H1 (cell line): ENCODE results near the gene FAM9C. TPM values are rescaled to one million over a fixed set of nuclear protein-coding genes. Genes with fewer than 3 reads are reported as not detected.

Source experiments
- CTCF ChIA-PET: fragments of 300-600 bp; sonication (Branson Sonifier 250); formaldehyde crosslinking; loops from one replicate; lab custom pipeline; 2021; ENCODE audit not compliant: partially characterized antibody; lab: Charles Lee
- POLR2A ChIA-PET: fragments of 300-600 bp; sonication (Branson Sonifier 250); formaldehyde crosslinking; loops from one replicate; lab custom pipeline; 2021; ENCODE audit warnings: inconsistent platforms; ENCODE audit not compliant: partially characterized antibody; lab: Charles Lee
- DNase-seq, 2 experiments: peaks; one replicate each; pipeline versions ENCODE4 v3.0.0 to v3.0.0-alpha.2; 2010 to 2022; ENCODE audit warnings: low spot score in 2 of 2, low read depth in 1 of 2, mixed read lengths in 1 of 2
- FAIRE-seq: peaks from 2 replicates; lab custom pipeline; 2011; peaks lifted over from hg19 to GRCh38; lab: Jason Lieb, UNC
- H2AFZ ChIP-seq: 2 replicates; pipeline ENCODE4 v1.8.1; 2012; ENCODE audit warnings: low read length, inconsistent platforms
- H2AK5ac ChIP-seq: 2 replicates; pipeline ENCODE4 v1.6.1; 2013; ENCODE audit warnings: low read depth, low read length
- H2BK120ac ChIP-seq: replicated peaks from 2 replicates; pipeline ENCODE3; 2013; ENCODE audit warnings: low read depth, low read length, inconsistent platforms
- H2BK12ac ChIP-seq: 2 replicates; pipeline ENCODE4 v1.6.1; 2013; ENCODE audit warnings: low read depth, low read length
- H2BK15ac ChIP-seq: 2 replicates; pipeline ENCODE4 v1.6.1; 2013; ENCODE audit warnings: low read length
- H2BK20ac ChIP-seq: 2 replicates; pipeline ENCODE4 v1.6.1; 2013; ENCODE audit warnings: low read length
- H2BK5ac ChIP-seq: 2 replicates; pipeline ENCODE4 v1.6.1; 2013; ENCODE audit warnings: low read depth, low read length
- H3K14ac ChIP-seq: 2 replicates; pipeline ENCODE4 v1.6.1; 2013; ENCODE audit warnings: inconsistent platforms; ENCODE audit not compliant: insufficient read length
- H3K18ac ChIP-seq: 2 replicates; pipeline ENCODE4 v1.6.1; 2013; ENCODE audit warnings: low read length; ENCODE audit errors: extremely low read depth
- H3K23ac ChIP-seq: 2 replicates; pipeline ENCODE4 v1.6.1; 2013; ENCODE audit warnings: inconsistent platforms; ENCODE audit not compliant: insufficient read length
- H3K23me2 ChIP-seq: 2 replicates; pipeline ENCODE4 v1.6.1; 2013; ENCODE audit warnings: low read depth, low read length
- H3K27ac ChIP-seq: 2 replicates; pipeline ENCODE4 v1.6.1; 2011; ENCODE audit warnings: low read depth, low read length, inconsistent platforms
- H3K27me3 ChIP-seq, 4 experiments: replicated peaks in 1 of 4; 1 replicate in 1 of 4; 2 replicates in 3 of 4; pipeline versions ENCODE4 v1.6.1 to v1.8.1; 2011 to 2013; ENCODE audit warnings: low read length in 3 of 4, mild to moderate bottlenecking in 3 of 4, inconsistent platforms in 2 of 4, mixed read lengths in 2 of 4, moderate library complexity in 1 of 4; ENCODE audit not compliant: control insufficient read depth in 3 of 4, insufficient read depth in 3 of 4; ENCODE audit errors: extremely low read depth in 1 of 4
- H3K36me3 ChIP-seq, 4 experiments: 2 replicates each; pipeline versions ENCODE4 v1.6.1 to v1.8.1; 2011 to 2013; ENCODE audit warnings: mild to moderate bottlenecking in 4 of 4, low read length in 3 of 4, moderate library complexity in 2 of 4, control low read depth in 1 of 4, inconsistent platforms in 1 of 4; ENCODE audit not compliant: insufficient read depth in 4 of 4, control insufficient read depth in 2 of 4
- H3K4ac ChIP-seq: replicated peaks from 2 replicates; pipeline ENCODE3; 2013; ENCODE audit warnings: low read length, low read depth, mixed read lengths, inconsistent platforms; ENCODE audit not compliant: insufficient read length
- H3K4me1 ChIP-seq, 4 experiments: replicated peaks in 1 of 4; 1 replicate in 1 of 4; 2 replicates in 3 of 4; pipeline versions ENCODE4 v1.6.1 to v1.8.1; 2011 to 2013; ENCODE audit warnings: low read length in 3 of 4, inconsistent platforms in 2 of 4, mixed read lengths in 1 of 4; ENCODE audit not compliant: insufficient read depth in 4 of 4, control insufficient read depth in 3 of 4
- H3K4me2 ChIP-seq, 2 experiments: 2 replicates each; pipeline versions ENCODE4 v1.6.1 to v1.8.1; 2011 to 2013; ENCODE audit warnings: low read depth in 2 of 2, low read length in 2 of 2, control low read depth in 1 of 2, inconsistent platforms in 1 of 2, mild to moderate bottlenecking in 1 of 2; ENCODE audit not compliant: insufficient read depth in 1 of 2
- H3K4me3 ChIP-seq, 4 experiments: fragments of 200-600, 300-600 bp in 1 of 4; sonication (generic), shearing (Covaris generic), sonication (Bioruptor Twin) in 1 of 4; 2 replicates each; pipeline versions ENCODE4 v1.5.1 to v1.8.1; 2011 to 2016; ENCODE audit warnings: low read length in 4 of 4, low read depth in 3 of 4, control low read depth in 2 of 4, inconsistent platforms in 2 of 4, mild to moderate bottlenecking in 2 of 4, mixed read lengths in 1 of 4, moderate library complexity in 1 of 4; ENCODE audit not compliant: insufficient read depth in 2 of 4; ENCODE audit errors: extremely low read depth in 1 of 4
- H3K56ac ChIP-seq: replicated peaks from 2 replicates; pipeline ENCODE3; 2013; ENCODE audit warnings: low read depth, mild to moderate bottlenecking, mixed read lengths, low read length, inconsistent platforms; ENCODE audit not compliant: insufficient read length
- H3K79me1 ChIP-seq: 2 replicates; pipeline ENCODE4 v1.6.1; 2013; ENCODE audit warnings: low read depth, low read length, control low read depth
- H3K79me2 ChIP-seq, 2 experiments: 2 replicates each; pipeline versions ENCODE4 v1.6.1 to v1.8.1; 2012 to 2013; ENCODE audit warnings: low read length in 2 of 2, mild to moderate bottlenecking in 2 of 2, inconsistent platforms in 1 of 2; ENCODE audit not compliant: insufficient read depth in 2 of 2, control insufficient read depth in 1 of 2
- H3K9ac ChIP-seq, 4 experiments: replicated peaks in 1 of 4; 1 replicate in 1 of 4; 2 replicates in 3 of 4; pipeline versions ENCODE4 v1.6.1 to v1.8.1; 2011 to 2013; ENCODE audit warnings: low read depth in 3 of 4, low read length in 3 of 4, control low read depth in 2 of 4, mild to moderate bottlenecking in 2 of 4, moderate library complexity in 2 of 4, inconsistent platforms in 1 of 4; ENCODE audit errors: extremely low read depth in 1 of 4
- H3K9me3 ChIP-seq, 2 experiments: 2 replicates each; pipeline versions ENCODE4 v1.6.1 to v1.8.1; 2012 to 2013; ENCODE audit warnings: mild to moderate bottlenecking in 2 of 2, moderate library complexity in 2 of 2, control low read depth in 1 of 2, inconsistent platforms in 1 of 2, low read depth in 1 of 2, low read length in 1 of 2, mixed read lengths in 1 of 2; ENCODE audit not compliant: insufficient read depth in 2 of 2
- H4K20me1 ChIP-seq, 2 experiments: replicated peaks in 1 of 2; 2 replicates each; pipeline versions ENCODE3 to v1.8.1; 2011 to 2013; ENCODE audit warnings: inconsistent platforms in 2 of 2, low read length in 2 of 2, mild to moderate bottlenecking in 1 of 2; ENCODE audit not compliant: insufficient read depth in 2 of 2, control insufficient read depth in 1 of 2
- H4K5ac ChIP-seq: 2 replicates; pipeline ENCODE4 v1.6.1; 2013; ENCODE audit warnings: low read length, low read depth, mixed read lengths, inconsistent platforms; ENCODE audit not compliant: insufficient read length
- H4K8ac ChIP-seq: 2 replicates; pipeline ENCODE4 v1.8.0; 2013; ENCODE audit warnings: mild to moderate bottlenecking, moderate library complexity, low read length, inconsistent platforms; ENCODE audit not compliant: insufficient read depth; ENCODE audit errors: extremely low read depth
- H4K91ac ChIP-seq: replicated peaks from 2 replicates; pipeline ENCODE3; 2013; ENCODE audit warnings: low read length, mixed read lengths, inconsistent platforms; ENCODE audit not compliant: insufficient read length
- CREB1 ChIP-seq: IDR thresholded peaks from 2 replicates; pipeline ENCODE4 v1.6.1; 2012; ENCODE audit warnings: inconsistent platforms
- E2F6 ChIP-seq: IDR thresholded peaks from 2 replicates; pipeline ENCODE4 v1.6.1; 2012; ENCODE audit warnings: inconsistent platforms
- EZH2 ChIP-seq: fragments of 200-600 bp; sonication (generic); IDR thresholded peaks from 2 replicates; pipeline ENCODE4 v1.7.1; 2012; ENCODE audit warnings: low read depth, mild to moderate bottlenecking, moderate library complexity, low read length, inconsistent platforms; ENCODE audit not compliant: severe bottlenecking
- JUN ChIP-seq: IDR thresholded peaks from 2 replicates; pipeline ENCODE4 v1.6.1; 2011; ENCODE audit warnings: low read depth, mild to moderate bottlenecking, improper control_type of control experiment, low read length
- JUND ChIP-seq: IDR thresholded peaks from 2 replicates; pipeline ENCODE4 v1.6.1; 2011; ENCODE audit warnings: mild to moderate bottlenecking, improper control_type of control experiment, low read length
- KDM4A ChIP-seq: IDR thresholded peaks from one replicate; pipeline ENCODE4 v1.7.1; 2012; ENCODE audit warnings: low read depth, mild to moderate bottlenecking, moderate library complexity, low read length, inconsistent platforms; ENCODE audit not compliant: severe bottlenecking
- TEAD4 ChIP-seq: IDR thresholded peaks from 2 replicates; pipeline ENCODE4 v1.6.1; 2012; ENCODE audit warnings: low read depth, low read length, inconsistent platforms, mixed read lengths
- WGBS, 2 experiments: shearing (Covaris generic) in 1 of 2; methylation state at CpG; one replicate each; pipeline versions ENCODE4 v1.1.6 to v1.1.7; 2013 to 2015; ENCODE audit warnings: low lambda C conversion rate in 2 of 2, mixed read lengths in 2 of 2, inconsistent platforms in 1 of 2, low coverage in 1 of 2, missing lambda C conversion rate in 1 of 2; ENCODE audit not compliant: insufficient replicate concordance in 2 of 2, insufficient coverage in 1 of 2, insufficient read length in 1 of 2; ENCODE audit errors: extremely low coverage in 1 of 2, missing lambda C conversion rate in 1 of 2; 5-methylcytosine and 5-hydroxymethylcytosine counted together
- polyA plus RNA-seq, 7 experiments: library from polyadenylated mRNA; depleted of rRNA in 3 of 7; stranded (reverse) in 5 of 7; unstranded in 2 of 7; fragments of >200 nt in 5 of 7; fragments of 200-250 nt in 2 of 7; gene quantifications; 1 replicate in 5 of 7; 2 replicates in 1 of 7; 4 replicates in 1 of 7; pipeline versions ENCODE4 v1.2.1 to v1.2.3, GENCODE V29; 2011 to 2013; ENCODE audit warnings: missing spikeins in 2 of 7, mixed read lengths in 2 of 7
- total RNA-seq: library from RNA; stranded (reverse); fragmentation: NEBNext Ultra II Directional; extraction: Animal tissue kit (Norgen Biotek cat#: 25700); gene quantifications from 2 replicates; pipeline ENCODE4 v1.2.1, GENCODE V29; 2021

FAM9C gene
- total and polyA plus RNA-seq, 2 of the 8 experiments (the other 6 are each of a cell fraction or from before 2014, with no cell fraction given): not detected

- Histone ChIP-seq H3K56ac (no peak overlapping the region), H4K91ac (no peak overlapping the region), H3K4me2 (no peak overlapping the region), H3K4ac (no peak overlapping the region), H3K27me3 (no peaks in the 10 kb centered on the region), H2AK5ac (no peak overlapping the region), H3K4me3 (no peak overlapping the region), H3K79me1 (no peaks in the 10 kb centered on the region), H3K18ac (no peak overlapping the region), H2BK15ac (no peak overlapping the region), H2BK20ac (no peak overlapping the region), H2AFZ (no peak overlapping the region), H3K23ac (no peak overlapping the region), H4K20me1 (no peaks in the 10 kb centered on the region), H3K79me2 (no peaks in the 10 kb centered on the region), H2BK120ac (no peak overlapping the region), H3K36me3 (no peaks in the 10 kb centered on the region), H3K27ac (no peak overlapping the region), H3K14ac (no peak overlapping the region), H3K23me2 (no peaks in the 10 kb centered on the region), H3K4me1 (no peaks in the 10 kb centered on the region), H4K8ac (no peak overlapping the region), H2BK5ac (no peak overlapping the region), H3K9me3 (peaks cover 0 to 8% of the 10 kb centered on the region in 2 experiments; a peak in 2 of 4 replicates), H3K9ac (no peak overlapping the region), H4K5ac (no peak overlapping the region), H2BK12ac (no peak overlapping the region)
- FAIRE-seq (no peak), DNase-seq (no peak)
- 100% methylated on average over 2 of the region's 3 CpGs; no CpG with 5 or more reads in 1 of the 2 experiments for WGBS, 2 experiments
- POLR2A ChIA-PET: no interaction called here
- CTCF ChIA-PET: no interaction called here
- no peak for TF ChIP-seq TEAD4
- TF ChIP-seq JUND: no peak
- no peak for TF ChIP-seq CREB1
- TF ChIP-seq E2F6: no peak
- no peak for TF ChIP-seq JUN
- TF ChIP-seq KDM4A: no peak
- TF ChIP-seq EZH2: no peak
Measured at GRCh38 chrX:13059637-13060499, 15.4 kb upstream of the FAM9C start.
